Stimulated activated CD4-positive, alpha-beta T cell treated with anti-CD3 and anti-CD28 coated beads, TNF-alpha, amount 100 ng/mL, for 4 hours (primary cell): ENCODE data around the gene AMT.

Source experiments
- DNase-seq, 3 experiments: peaks; one replicate each; pipeline ENCODE4 v3.0.0-alpha.2; 2020; ENCODE audit warnings: low read depth in 3 of 3

Gene AMT, protein sequence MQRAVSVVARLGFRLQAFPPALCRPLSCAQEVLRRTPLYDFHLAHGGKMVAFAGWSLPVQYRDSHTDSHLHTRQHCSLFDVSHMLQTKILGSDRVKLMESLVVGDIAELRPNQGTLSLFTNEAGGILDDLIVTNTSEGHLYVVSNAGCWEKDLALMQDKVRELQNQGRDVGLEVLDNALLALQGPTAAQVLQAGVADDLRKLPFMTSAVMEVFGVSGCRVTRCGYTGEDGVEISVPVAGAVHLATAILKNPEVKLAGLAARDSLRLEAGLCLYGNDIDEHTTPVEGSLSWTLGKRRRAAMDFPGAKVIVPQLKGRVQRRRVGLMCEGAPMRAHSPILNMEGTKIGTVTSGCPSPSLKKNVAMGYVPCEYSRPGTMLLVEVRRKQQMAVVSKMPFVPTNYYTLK

GRCh38 chr3:49422379-49423248, at the start of gene AMT:
TSS of gene AMT (minus strand) at chr3:49422473. CDS start at chr3:49422450, 23 bp downstream.
- no peak for DNase-seq

DNA sequence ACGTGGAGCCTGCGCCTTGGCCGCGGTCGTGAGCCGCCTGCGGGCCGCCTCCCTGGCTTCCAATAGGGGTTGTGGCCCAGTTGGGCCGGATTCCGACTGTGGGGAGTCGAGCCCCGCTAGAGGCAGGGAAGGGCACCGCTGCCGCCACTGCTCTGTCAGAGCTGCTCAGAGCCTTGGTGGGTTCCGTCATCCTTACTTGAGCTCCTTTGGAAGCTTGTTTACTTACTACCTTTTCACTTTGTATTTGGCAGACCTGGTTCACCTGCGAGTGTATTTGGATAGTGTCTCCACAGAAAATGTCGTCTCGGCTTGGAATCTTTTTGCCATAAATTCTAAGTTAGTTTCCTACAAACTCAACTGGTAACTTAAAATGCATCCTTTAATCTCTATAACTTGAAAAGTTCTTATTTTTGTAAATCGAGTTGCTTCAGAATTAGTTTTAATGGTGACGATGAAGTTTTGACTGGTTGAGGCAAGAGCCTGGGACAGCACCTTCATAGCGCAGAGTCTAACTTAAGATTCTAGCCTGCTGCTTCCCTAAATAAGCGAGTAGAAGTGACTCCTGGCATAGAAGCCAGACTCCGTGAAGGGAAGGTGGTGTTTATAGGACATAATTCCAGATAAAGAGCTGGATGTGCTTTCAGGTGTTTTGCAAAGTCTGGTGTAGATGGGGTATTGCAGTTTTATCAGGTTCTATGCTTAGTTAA, 48.6 kb upstream of the AMT start:
- no peak for DNase-seq

DNA sequence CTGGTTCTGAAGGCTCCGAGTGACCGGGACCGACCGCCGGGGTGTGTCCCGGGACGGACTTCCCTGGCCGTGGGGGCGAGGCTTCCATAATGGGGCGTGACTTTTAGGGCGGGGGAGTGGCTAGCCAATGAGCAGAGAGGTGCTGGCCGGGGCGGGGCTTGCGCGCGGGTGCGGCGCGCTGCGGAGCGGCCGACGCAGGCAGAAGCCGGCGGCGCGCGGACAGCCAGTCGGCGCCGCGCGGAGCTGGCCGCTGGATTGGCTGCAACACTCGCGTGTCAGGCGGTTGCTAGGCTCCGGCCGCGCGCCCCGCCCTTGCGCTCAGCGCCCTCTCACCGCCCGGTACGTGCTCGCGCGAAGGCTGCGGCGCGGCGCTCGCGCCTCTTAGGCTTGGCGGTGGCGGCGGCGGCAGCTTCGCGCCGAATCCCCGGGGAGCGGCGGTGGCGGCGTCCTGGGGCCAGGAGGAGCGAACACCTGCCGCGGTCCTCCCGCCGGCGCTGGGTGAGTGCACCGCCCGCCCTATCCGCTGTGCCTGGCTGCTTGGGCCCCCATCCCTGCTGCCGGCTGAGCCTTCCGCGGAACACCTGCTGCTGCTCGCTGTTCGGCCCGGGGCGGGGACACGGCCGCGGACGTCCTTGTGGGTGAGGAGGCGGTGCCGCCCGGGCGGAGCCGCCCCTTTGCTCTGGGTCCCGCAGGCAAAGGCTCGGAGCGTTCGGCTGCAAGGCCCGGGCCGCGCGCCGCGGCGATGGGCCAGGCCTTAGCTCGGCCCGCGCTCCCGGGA, 47.9 kb upstream of the AMT start, which contains the start of gene DAG1:
TSS of gene DAG1 (plus strand) at position 332 of the 778 bp plus-strand sequence. CDS start 40,268 bp downstream, outside the sequence.
- DNase-seq: peak; percentile 86 to 94 (median 87)

- DNase-seq: no peak
Measured at GRCh38 chr3:49469037-49469935, 47.0 kb upstream of the AMT start.

DNA sequence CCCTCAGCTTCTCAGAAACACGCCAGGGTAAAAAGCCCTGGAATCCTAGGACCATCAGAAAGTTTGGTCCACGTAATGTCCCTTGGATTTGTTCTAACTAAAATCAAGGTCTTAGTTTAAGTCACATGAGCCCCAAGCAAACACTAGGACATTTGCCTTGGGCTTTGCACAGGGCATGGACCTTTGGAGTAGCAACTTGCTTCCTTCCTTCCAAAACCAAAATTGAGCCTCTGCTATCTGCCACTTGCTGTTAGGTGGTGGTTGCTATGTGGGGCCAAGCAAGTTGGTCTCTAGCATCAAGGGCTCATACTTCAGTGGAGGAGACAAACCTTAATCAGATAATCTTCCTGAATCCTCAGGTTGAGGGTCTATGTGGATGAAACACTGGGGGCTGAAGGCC, 43.8 kb upstream of the AMT start:
- DNase-seq: no peak

GRCh38 chr3:49465270-49466034, 43.2 kb upstream of the AMT start:
- DNase-seq: no peak

- no peak for DNase-seq
Measured at GRCh38 chr3:49462222-49462621, 39.9 kb upstream of the AMT start.

DNA sequence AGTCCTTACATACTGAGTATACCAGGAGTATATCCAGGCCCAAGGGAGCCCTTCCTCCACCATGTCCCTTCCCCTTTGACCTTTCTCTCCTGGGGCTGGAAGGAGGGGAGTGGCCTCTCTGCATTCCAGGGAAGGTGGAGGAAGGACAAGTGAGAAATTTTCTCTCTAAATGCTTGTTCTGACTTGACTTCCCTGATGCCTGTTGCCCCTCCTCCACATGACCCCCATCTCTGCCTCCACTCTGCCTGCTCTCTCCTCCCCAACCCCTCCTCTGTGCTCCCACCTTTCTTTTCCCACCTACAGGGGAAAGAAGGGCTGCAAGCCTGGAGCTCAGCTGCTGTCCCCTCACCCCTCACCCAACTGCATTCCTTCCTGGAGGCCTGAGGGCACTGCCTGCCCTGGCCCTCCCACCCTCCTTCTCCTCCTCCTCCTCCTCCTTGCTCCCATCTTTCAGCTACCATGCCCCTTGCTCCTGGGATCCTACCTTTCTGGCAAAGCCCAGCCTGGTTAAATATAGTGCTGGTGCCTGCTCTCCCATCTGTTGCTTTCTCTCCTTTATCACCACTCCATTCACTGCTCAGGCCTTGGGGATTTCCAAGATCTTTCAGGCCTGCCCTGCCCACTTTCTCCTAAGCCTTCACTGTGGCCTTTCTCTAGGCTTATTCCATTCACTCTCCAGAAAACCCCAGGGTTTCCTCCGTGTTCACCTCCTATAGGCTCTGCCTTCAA, 39.3 kb upstream of the AMT start:
- no peak for DNase-seq

DNA sequence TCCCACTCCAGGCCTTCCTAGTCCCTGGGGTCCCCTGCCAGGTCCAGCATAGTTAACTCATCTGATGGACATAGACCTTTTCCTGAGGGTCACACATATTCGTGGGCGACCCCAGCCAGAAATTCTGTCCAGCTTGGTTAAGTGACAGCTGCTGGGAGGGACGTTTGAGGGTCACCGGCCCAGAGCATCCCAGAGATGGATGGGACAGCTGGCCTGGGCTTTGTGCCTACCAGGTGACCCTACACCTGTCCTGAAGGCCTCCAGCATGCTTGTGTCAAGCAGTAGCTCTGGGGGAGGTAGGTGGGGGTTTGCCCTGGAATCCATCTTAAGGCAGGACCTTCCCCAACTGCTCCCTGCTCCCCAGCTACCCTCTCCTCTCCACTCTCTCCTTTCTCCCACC, 38.7 kb upstream of the AMT start:
- no peak for DNase-seq

DNA sequence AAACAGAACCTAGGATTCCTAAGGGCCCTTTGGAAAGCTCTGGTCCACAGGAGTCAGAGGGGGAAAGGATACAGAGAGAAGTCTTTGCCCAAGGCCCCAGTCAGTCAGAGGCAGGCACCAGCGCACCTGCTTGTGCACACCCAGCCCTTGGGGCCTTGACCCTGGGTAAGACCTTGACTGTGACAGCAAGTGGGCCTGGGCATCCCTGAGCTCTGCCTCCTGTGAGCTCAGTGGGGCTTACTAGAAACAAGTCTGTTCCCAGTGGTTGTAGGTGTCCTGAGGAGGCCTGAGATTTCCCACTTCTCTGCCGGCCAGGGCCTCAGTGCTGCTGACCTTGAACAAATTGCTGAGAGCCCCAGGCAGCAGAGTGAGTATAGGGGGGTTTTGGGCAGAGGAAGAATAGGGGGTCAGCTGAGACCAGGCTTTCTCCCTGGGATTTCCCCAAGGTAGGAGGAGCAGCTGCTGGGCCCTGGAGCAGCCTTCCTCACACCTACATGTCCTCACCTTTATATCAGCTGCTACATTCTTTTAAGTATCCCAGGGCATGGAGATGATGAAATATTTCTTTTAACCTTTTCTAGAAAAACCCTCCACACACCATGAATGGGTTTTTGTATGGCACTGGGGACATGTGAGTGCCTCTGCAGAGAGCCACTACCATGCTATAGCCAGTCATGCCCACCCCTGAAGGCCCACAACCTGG, 38.1 kb upstream of the AMT start:
- no peak for DNase-seq

GRCh38 chr3:49456466-49456865, 34.2 kb upstream of the AMT start:
- no peak for DNase-seq

DNA sequence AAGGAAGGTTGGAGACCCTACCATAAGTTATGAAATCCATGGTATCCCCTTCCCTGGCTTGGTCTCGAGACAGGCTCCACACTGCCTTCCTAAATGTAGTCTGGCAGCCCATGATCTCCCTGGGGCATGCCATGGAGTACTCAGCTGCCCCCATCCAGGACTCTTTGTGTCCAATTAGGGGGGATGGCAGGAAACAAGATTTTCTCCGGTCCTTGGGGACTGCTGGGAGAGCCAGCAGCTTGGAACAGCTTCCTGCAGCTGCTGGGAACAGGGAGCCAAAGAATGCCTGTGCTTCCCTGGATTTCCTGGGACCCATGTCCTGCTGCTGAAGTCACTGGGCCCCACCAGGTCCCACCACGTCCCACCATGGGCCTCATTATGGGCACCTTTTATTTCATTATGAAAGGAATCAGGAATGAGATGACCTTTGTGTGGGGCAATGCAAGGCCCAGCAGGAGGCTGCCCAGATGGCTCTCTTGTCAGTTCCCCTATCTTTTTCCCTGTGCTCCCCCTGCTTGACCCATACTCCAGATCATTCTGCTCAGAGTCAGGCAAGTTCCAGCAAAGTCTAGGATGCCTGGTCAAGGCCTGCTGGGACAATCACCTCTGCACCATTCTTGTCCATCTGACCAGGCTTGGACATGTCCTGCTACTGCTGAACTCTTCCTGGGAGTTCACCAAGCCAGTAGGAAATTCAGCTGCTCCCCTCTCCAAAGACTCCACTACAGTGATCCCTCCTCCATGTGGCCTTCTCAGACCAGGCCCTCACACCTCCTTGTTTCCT, 32.8 kb upstream of the AMT start:
- DNase-seq: no peak

GRCh38 chr3:49454458-49454857, 32.2 kb upstream of the AMT start:
- DNase-seq: no peak

- DNase-seq: no peak
Measured at GRCh38 chr3:49453621-49454020, 31.3 kb upstream of the AMT start.

- DNase-seq: no peak
Measured at GRCh38 chr3:49445391-49445790, 23.1 kb upstream of the AMT start.

GRCh38 chr3:49434731-49435130, 12.5 kb upstream of the AMT start:
- DNase-seq: no peak

DNA sequence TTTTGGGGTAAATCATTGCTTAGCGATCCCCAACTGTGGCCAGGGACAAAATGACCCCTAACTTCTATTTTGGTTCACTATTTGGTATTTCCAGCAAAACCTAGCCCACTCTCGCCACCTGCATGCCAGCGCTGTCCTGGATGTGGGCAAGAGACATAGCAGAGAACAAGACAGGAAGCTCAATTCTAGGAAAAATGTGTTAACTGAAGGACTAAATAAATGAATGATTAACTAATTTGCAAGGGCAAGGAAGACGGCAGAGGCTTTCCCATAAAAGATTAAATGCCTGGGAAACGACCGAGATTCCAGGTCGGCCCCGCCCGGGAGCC, 6.4 kb upstream of the AMT start:
- DNase-seq: no peak

DNA sequence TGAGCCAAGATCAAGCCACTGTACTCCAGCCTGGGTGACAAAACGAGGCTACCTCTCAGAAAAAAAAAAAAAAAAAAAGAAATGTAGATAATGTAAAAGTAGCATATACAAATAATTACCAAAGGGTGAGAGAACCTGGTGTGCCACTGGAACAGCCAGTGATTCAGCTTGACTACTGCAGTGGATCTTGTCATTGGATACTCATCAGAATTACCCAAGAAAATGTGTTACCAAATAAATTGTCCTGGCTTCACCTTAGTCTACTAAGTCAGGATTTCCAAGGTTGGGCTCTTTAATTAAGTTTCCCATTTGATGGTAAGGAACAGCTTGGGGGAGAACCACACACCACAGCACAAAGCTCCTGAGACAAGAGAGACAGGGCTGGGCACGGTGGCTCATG, 5.3 kb upstream of the AMT start:
- DNase-seq: no peak
